Activated CD4-positive, alpha-beta T cell treated with anti-CD3 and anti-CD28 coated beads, Interleukin-2, amount 50 U/mL, for 24 hours (primary cell): ENCODE results near the gene TRIM56.
"Not testable (repeated sequence)": the region's sequence is repeated elsewhere in the genome, so short reads cannot be mapped to it uniquely, and the experiment has no call there.

Experiments
- DNase-seq, 2 donors: peaks; one replicate each; pipeline ENCODE4 v3.0.0-alpha.2; 2020; ENCODE audit warnings: low read depth in 1 of 2, low spot score in 1 of 2

TRIM56 gene

DNA sequence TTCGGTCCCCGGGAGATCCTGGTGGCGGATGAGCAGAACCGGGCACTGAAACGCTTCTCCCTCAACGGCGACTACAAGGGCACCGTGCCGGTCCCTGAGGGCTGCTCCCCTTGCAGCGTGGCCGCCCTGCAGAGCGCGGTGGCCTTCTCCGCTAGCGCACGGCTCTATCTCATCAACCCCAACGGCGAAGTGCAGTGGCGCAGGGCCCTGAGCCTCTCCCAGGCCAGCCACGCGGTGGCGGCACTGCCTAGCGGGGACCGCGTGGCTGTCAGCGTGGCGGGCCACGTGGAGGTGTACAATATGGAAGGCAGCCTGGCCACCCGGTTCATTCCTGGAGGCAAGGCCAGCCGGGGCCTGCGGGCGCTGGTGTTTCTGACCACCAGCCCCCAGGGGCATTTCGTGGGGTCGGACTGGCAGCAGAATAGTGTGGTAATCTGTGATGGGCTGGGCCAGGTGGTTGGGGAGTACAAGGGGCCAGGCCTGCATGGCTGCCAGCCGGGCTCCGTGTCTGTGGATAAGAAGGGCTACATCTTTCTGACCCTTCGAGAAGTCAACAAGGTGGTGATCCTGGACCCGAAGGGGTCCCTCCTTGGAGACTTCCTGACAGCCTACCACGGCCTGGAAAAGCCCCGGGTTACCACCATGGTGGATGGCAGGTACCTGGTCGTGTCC lies 3.7 kb downstream of the TRIM56 start:
- DNase-seq = no peak

DNA sequence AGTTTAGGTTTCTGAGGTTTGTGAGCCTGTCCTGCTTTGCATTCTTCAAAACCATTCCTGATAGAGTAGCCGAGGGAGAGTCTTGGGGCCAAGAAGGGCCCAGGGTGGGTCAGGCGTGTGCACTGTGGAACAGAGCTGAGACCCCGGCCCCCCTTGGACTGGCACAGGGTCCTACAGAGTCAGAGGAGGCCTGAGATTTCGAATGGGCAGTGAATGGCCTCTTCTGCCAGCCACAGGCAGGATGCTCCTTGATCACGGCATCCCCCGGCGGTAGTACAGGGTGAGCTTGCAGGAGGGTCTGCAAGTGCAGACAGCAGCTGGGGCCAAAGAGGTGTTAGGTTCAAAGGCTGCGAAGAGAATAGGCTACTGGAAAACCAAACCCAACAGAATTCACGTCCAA lies 4.6 kb downstream of the TRIM56 start:
- DNase-seq = no peak

DNA sequence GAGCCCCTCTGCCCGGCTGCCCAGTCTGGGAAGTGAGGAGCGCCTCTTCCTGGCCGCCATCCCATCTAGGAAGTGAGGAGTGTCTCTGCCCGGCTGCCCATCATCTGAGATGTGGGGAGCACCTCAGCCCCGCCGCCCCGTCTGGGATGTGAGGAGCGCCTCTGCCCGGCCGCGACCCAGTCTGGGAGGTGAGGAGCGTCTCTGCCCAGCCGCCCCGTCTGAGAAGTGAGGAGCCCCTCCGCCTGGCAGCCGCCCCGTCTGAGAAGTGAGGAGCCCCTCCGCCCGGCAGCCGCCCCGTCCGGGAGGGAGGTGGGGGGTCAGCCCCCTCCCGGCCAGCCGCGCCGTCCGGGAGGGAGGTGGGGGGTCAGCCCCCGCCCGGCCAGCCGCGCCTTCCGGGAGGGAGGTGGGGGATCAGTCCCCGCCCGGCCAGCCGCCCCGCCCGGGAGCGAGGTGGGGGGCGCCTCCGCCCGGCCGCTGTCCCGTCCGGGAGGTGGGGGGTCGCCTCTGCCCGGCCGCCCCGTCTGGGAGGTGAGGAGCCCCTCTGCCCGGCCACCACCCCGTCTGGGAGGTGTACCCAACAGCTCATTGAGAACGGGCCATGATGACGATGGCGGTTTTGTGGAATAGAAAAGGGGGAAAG lies 7.1 kb downstream of the TRIM56 start:
- not testable (repeated sequence) for DNase-seq

DNA sequence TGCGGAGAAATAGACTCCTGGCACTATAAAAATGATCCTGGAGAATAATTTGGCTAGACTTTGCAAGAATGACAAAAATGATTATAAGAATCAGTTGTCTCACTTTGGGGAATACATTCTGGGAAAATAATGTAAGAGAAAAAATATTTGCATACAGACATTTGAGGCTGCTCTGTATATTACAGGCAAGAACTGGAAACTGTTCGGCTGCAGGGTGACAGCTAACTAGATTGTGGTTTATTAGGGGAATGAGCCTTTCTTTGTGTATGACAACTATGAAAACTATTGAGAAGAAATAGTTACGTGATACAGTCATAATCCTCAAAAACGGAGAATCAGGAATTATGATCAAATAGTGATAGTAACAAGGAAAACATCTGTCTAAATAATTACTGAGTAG lies 8.6 kb downstream of the TRIM56 start:
- DNase-seq = no peak

DNA sequence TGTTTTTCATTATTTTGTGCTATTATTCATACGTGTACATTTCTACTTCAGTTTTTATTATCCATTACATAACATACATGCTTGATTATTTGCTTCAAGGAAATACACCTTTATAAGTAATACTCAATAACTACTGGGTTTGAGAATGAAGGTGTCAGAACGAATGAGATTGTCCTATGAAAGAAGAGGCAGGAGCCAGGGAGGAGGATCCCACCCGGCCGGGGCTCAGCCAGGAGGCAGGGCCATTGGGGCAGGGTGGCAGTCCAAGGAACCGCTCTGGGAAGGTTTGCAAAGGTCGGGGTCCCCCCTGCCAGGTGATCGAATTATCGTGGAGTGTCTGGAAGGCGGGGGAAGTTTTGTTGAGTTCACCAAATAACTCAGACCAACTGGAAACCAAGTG lies 9.1 kb downstream of the TRIM56 start:
- DNase-seq = no peak

DNA sequence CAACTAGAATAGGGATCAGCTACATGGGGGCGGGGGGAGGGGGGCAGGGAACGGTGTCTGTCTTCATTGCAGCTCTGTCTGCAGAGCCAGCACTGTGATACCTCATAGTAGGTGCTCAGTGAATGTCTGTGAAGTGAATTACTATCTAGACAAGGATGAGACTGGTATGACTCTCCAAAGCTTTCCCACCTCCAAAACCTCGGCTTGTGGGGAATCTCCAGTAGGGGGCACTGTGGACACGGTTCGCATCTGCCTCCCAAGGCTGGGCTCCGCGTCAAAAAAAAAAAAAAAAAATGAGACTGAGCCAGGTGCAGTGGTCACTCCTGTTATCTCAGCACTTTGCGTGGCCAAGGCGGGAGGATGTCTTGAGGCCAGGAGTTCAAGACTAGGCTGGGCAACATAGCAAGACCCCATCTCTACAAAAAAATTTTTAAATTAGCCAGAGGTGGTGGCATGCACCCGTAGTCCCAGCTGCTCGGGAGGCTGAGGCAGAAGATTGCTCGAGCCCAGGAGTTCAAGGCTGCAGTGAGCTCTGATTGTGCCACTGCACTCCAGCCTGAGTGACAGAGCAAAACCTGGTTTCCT lies 9.6 kb downstream of the TRIM56 start:
- DNase-seq = peak in 1 of 2 donors; percentile 21

DNA sequence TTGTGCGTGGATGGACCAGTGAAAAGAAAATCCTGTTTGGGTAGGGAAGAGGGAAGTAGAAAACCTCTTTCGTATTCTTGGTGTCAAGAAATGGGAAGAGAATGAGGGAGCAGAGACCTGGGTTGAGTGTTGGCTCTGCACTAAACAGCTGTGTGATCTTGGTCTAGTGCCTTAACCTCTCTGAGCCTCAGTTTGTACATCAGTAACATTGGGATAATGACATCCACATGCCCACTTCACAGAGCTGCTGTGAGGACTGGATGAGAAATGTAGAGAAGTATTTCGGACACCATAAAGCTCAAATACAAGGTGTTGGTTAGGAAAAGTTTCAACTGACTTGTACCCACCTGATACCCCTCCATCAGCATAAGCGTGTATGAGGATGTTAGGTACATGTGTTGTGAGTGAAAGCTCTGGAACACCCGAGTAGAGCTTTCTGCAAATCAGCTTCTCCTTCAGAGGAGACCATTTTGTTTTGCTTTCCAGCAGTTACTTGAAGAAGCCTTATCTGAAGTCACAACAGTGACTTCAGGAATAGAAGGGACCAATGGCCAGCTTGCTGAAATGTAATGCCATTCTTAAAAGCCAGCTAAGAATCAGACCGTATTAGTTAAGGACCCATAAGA lies 11.2 kb downstream of the TRIM56 start:
- no peak for DNase-seq

DNA sequence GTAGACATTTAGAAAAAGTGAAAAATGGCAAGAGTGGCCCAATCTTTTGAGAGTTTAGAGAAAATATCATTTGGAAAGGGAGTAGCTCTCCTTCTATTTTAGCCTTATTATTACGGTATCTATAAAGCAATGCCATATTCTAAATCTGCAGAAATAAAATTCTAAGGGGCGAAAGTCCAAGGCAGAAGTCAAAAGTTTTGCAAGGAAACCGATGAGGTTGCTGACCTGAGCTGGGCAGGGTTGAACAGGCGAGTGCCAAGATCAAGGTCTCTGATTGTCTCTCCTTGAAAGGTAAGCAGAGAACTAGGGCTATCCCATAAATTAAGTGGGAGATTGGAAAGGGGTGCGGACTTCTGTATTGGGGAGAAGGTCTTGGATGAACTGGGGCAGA lies 11.7 kb downstream of the TRIM56 start:
- no peak for DNase-seq

DNA sequence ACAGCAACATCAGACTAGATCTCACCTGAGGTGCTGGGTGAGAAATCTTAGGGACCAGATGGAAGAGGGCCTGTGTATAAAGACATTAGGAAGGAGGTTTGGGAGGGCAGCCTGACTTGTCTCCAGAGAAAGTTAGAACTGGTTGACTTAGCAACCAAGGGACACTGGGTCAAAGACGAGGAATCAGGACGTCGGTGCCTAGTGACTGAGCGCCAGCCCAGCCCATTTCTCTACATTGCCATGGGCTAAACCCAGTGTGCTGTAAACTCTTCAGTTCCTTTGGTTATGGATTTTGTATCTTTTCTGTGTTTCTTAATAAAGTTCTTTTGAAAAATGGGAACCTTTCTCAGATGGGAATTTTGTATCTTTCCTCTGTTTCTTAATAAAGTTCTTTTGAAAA lies 12.3 kb downstream of the TRIM56 start:
- DNase-seq = no peak

DNA sequence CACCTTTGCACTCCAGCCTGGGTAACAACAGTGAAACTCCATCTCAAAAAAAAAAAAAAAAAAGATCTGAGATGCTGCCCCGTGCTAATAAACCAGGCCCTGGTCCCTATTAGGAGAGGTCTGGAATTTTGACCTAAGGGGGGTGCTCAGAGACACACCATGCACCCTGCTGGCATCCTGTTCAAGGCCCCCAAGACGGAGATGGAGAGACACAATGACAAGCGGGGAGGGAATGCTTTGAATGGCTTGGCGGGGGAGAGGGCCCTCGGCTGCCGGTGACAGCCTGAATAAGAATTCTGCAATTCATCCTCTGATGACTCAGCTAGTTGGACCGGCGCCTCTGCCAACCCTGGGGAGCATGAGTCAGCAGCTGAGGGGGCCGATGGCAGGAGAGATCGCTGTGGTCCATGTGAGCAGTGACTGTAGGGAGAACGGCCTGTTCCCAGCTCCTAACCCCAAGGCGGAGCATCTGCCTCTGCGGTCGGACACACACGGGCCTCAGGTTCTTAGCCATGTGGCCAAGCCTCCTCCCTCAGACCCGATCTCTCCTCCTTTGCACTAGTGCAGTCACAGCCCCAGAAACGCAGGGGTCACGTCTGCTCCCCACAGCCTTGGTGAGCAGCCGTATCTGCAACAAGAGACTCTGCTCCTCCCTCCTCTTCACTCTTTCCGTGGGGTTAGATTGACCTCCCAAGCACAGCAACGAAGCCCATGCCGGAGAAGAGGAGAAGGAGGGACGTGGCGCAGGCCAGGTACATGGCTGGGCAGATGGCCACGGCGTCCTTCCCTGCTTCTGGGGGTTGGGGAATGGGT lies 14.9 kb downstream of the TRIM56 start:
- peak; percentile 35 to 64 for DNase-seq

DNA sequence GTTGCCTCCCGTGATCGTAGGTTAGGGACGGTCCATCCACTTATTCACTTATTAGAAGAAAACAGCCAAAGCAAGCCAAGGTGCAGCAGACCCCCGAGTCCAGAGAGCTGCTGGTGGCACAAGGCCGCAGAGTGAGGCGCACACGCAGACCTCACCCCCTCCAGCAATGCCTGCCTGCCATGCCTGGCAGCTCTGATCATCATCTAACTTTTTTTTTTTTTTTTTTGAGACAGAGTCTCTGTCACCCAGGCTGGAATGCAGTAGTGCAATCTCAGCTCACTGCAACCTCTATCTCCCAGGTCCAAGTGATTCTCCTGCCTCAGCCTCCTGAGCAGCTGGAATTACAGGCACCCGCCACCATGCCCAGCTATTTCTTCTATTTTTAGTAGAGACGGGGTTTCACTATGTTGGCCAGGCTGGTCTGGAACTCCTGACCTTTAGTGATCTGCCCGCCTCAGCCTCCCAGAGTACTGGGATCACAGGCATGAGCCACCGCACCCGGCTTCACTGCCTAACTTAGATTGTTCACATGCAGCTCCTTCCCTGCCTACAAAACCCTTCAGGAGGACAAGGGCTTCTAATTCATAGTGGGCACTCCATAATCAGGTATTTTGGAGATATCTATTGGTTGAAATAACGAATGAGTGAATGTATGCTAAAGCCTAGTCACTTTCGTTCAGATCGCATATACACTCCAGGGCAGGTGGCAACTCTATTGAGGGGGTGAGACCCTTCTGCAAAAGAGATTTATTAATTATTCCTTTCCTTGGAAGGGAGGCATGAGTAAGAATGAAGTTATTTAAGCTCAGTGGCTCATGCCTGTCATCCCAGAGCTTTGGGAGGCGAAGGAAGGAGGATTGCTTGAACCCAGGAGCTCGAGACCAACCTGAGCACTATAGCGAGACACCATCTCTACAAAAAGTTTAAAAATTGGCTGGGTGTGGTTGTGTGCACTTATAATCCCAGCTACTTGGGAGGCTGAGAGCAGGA lies 15.9 kb downstream of the TRIM56 start:
- no peak for DNase-seq

DNA sequence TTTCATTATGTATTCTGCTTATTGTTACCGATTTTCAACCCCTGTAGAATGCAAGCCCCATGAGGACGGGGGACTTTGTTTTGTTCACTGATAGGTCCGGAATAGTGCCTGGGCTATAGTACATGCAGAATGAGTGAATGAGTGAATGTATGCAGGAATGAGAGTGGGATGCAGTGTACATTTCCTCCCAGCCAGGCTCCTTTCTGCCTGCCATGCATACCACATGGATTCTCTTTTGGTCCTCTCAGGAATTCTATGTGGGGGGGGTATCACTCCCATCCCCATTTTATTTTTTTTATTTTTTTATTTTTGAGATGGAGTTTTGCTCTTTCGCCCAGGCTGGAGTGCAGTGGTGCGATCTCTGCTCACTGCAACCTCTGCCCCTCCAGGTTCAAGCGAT lies 16.7 kb downstream of the TRIM56 start:
- DNase-seq = no peak

DNA sequence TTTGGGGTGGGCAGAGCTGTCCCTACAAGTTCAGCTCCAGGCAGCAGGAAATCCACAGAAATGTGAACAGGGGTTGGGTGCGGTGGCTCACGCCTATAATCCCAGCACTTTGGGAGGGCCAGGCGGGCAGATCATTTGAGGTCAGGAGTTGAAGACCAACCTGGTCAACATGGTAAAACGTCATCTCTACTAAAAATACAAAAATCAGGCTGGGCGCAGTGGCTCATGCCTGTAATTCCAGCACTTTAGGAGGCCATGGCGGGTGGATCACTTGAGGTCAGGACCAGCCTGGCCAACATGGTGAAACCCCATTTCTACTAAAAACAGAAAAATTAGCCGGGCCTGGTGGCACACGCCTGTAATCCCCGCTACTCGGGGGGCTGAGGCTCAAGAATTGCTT lies 18.4 kb downstream of the TRIM56 start:
- not testable (repeated sequence) for DNase-seq

DNA sequence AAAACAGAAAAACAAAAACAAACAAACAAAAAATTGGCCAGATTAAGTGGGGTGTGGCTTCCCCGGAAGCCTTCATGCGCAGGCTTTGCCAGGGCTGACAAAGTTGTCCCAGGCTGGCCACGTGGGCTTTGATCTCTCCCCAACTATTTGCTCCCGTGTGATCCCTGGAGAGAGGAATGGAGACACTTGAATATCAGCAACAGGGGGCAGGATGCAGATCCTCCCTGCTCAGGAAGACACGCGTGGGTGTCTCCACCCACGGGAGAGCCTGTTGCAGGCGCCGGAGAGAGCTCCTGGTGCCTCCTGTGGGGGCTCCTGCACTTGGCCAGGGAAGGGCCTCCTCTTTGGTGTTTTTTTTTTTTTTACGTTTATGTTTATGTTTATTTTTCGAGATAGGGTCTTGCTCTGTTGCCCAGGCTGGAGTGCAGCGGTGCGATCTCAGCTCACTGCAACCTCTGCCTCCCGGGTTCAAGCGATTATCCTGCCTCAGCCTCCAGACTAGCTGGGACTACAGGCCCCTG lies 19.0 kb downstream of the TRIM56 start:
- DNase-seq = no peak

DNA sequence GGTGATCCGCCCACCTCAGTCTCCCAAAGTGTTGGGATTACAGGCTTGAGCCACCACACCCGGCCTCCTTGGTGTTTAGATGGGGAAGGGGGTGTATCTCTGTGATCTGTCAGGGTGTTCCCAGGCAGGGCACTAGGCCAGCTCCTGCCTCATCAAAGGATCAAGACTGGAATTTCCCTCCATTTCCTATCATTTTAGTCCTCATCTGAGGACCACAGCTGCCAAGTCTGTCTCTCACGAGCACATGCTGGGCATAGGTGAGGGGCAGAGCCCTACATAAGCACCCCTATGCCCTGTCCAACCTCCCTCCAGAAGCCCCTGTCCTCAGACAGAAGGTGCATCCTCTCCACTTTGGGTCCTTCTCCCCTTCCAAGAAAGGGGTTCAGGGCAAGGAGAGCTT lies 19.5 kb downstream of the TRIM56 start:
- DNase-seq = no peak

DNA sequence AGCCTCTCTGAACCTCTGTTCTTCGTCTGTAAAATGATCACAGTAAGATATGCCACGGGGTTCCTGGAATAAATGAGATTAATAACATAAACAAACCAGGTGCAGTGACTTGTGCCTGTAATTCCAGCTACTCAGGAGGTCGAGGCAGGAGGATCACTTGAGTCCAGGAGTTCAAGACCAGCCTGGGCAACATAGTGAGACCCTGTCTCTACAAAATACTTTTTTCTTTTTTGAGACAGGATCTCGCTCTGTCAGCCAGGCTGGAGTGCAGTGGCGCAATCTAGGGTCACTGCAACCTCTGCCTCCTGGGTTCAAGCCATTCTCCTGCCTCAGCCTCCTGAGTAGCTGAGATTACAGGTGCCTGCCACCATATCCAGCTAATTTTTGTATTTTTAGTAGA lies 20.0 kb downstream of the TRIM56 start:
- not testable (repeated sequence) for DNase-seq

DNA sequence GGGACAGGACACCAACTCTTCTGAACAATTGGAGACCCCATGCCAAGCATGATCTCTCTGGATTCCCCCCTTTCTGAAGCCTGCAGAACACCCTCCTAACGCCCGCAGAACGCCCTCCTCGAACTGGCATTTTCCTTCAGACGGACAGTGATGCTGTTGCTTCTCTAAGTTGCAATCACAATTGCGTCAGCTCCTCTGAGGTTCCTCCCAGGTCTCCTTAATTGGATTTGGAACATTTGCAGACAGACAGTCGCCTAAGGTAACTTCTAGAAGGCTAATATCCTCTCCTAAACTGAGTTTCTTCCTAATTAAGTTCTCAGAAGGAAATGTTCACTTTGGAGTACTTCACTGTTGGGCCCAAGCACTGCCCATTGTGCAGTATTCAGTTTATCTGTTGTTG lies 21.1 kb downstream of the TRIM56 start:
- no peak for DNase-seq

DNA sequence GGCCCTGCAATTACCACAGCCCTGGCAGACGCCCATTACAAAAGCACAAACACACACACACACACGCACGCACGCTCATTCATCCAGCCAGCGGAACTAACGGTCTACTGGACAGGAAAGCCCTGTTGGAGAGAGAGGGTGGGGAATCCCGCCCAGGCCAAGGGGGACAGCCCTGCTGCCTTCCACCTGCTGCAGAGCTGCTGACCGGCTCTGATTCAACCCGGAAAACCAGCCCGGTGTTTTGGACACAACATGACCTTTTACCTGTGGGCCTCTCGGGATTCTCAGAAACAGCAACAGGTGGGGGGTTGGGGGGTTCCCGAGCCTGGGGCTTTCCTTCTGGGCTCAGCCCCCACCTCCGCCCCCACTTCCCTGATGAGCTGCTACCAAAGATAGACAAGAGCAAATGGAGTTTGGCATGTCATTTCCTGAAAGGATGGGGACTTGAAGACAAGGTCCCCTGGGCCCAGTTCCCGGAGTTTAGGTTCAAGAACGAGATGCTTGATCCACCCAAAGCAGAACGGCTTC lies 23.1 kb downstream of the TRIM56 start:
- no peak for DNase-seq

DNA sequence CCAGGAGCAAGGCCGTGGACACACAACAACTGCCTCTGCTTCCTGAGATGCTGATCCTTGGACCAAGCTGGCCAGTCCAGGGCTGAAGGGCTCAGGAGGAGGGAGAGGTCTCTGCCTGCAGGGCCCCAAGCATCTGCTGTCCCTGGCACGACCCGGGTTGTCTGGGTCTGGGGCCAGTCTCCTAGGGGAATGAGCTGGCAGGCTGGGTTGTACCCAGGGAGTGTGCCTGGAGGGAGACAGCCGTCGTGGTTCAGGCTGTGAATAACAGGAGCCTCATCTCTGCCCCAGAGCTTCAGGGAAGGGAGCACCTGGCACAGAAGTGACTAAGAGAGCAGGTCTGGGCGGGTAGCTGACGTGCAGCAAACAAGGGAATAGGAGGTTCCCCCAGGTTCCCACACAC lies 23.7 kb downstream of the TRIM56 start:
- DNase-seq = no peak

DNA sequence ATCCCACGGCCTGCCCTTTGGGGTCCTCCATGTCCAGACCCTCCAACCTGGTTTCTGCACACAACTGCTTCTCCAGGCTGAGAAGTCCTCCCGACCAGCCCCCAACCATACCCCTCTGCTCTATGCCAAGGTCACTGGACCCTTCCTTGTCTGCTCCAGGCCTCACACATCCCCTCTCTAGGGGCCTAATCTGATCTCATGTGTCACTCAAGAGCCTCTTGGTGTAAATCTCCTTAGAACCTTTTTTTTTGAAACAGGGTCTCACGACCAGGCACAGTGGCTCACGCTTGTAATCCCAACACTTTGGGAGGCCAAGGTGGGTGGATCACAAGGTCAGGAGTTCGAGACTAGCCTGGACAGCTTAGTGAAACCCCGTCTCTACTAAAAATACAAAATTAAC lies 24.1 kb downstream of the TRIM56 start:
- DNase-seq = no peak
